A172 (cell line): ENCODE data around the gene TMEM181. TPM values are rescaled to one million over a fixed set of nuclear protein-coding genes. Genes with fewer than 3 reads are reported as not detected.

ENCODE experiments used
- DNase-seq: peaks from one replicate; pipeline ENCODE4 v3.0.0-alpha.2; 2015; ENCODE audit warnings: low spot score
- total RNA-seq: library from RNA; depleted of rRNA; stranded (reverse); fragments of >200 nt; shearing (Covaris generic); gene quantifications from 2 replicates; pipeline ENCODE4 v1.2.3, GENCODE V29; 2014

The TMEM181 gene
- total RNA-seq, 1 experiment from 2014 or later = 25.5 TPM

DNA sequence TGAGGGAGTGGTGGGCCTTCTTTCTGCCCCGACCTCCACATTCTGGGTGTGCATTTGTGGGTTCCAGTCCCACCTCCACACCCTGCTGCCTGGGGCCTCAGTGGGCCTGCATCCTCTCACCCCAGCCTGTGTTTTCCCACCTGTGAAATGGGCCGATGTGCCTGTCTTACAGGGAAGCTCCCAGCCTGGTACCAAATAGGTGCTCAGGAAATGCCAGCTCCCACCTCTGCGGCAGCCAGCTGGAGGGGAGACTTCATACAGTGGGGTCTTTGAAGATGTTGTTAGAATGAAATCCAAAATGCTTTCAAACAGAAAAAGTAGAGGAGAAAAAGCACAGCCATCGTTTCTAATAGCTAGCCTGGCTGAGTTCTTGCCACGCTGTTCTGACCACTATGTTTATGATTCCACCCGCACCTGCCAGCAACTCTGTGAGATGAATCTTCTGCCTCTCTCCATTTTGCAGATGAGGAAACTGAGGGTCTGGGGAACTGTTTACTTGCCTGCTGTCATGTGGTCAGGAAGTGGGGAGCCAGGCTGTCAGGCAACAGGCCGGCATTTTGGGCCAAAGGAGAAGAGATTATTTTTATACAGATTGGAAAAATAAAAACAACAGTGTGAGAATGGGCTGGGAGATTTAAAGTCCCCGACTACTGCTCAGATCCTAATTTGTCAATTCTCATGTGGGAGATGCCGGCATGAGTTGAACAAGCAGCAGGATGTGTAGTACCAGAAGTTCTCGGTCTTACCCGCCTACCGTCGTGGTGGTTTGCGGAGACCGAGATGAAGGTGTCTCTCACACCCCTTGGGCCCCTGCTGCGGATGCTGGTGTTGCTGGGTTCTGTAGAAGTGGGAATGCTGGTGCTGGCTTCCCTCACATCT, 4.6 kb downstream of the TMEM181 start:
- DNase-seq = no peak

- no peak for DNase-seq
These were observed 5.2 kb downstream of the TMEM181 start for GRCh38 chr6:158565122-158565429.

DNA sequence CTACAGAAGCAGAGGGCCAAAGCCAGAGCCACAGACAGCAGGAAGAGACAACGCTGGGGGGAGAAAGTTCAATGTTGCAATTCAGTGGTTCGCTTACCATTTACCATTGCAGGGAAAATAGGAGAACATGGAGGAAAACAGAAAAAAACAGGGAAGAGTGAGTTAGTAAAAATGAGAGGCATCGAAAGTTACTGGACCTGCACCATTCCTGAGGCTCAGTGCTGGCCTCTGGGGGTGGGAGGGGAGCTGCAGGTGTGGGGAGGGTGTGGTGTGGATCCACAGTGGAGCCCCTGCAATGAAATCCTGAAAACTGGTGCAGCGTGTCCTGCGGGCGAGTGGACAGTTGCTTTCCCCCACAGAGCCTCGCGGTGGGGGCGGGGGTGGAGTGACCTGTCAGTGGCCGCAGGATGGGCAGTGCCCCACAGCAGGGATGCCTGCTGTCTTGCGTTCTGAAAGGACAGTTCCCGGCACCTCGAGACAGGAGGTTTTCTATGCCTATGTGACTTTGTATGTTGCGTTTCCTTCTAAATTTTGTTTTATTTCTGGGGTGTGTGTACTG, 5.7 kb downstream of the TMEM181 start:
- DNase-seq = no peak

- no peak for DNase-seq
These were observed 6.4 kb downstream of the TMEM181 start for GRCh38 chr6:158566207-158566818.

- no peak for DNase-seq
These were observed 7.3 kb downstream of the TMEM181 start for GRCh38 chr6:158567152-158567551.

DNA sequence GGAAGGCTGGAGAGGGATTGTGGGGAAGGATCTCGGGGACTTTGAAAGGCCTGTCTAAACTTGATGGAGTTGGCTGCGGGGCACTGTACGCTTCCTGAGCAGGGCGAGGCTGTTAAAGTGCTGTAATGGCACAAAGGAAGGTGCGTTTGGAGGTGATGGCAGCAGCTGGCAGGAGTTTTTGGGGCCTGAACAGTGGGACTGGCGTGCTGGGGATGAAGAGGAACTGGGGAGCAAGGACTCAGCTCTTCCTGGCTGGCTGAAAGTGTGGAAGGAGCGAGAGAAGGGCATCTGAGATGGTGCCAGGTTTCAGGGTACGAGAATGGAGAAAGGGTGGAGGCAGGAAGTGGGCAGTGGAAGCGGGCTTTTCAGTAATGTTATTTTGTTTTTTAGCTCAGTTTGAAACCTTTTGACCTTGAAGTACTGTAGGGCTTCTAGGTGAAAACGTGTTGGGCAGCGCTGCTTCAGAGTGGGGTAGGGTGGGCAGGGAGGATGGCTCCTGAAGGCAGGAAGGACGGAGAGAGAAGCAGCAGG, 8.0 kb downstream of the TMEM181 start:
- no peak for DNase-seq

DNA sequence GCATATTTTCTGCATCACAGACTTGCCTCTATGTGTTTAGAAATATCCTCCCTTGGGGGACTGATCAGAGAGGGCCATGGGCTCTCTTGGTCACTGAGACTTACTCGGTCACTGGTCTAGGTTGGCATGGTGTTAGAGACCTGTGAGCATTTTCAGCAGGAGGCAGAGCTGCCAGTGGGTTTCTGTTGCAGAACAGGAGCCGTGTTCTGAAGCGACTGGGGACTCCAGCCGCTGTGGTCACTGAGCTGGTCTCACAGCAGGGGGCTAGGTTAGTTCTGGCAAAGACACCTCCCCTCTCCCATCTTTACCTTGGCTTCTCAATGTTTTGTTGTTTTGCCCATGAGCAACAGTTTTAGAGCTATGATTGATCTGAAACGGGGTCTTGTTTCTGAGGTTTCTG, 8.7 kb downstream of the TMEM181 start:
- DNase-seq = no peak

GRCh38 chr6:158569036-158569435, 9.1 kb downstream of the TMEM181 start:
- no peak for DNase-seq

DNA sequence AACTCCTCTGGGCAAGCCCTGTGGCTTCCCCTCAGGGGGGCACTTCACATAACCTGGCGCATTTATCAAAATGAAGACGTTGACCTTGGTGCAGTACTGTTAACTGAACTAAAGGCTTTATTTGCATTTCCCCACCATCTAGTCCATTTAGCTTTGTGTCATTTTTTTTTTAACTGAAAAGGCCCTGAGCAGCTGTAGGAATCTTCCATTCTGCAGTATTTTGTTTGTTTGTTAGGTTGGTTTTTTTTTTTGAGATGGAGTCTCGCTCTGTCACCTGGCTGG, 10.7 kb downstream of the TMEM181 start:
- no peak for DNase-seq

- no peak for DNase-seq
These were observed 12.1 kb downstream of the TMEM181 start for GRCh38 chr6:158571826-158572652.

GRCh38 chr6:158572653-158573541, 13.0 kb downstream of the TMEM181 start:
- no peak for DNase-seq

- DNase-seq = no peak
These were observed 13.6 kb downstream of the TMEM181 start for GRCh38 chr6:158573542-158573931.

GRCh38 chr6:158574800-158575199, 14.9 kb downstream of the TMEM181 start:
- DNase-seq = no peak

GRCh38 chr6:158575550-158575949, 15.7 kb downstream of the TMEM181 start:
- DNase-seq = no peak

GRCh38 chr6:158584236-158584651, 24.4 kb downstream of the TMEM181 start:
- DNase-seq = no peak

GRCh38 chr6:158586652-158587051, 26.8 kb downstream of the TMEM181 start:
- no peak for DNase-seq

- DNase-seq = no peak
These were observed 29.5 kb downstream of the TMEM181 start for GRCh38 chr6:158589366-158589765.

DNA sequence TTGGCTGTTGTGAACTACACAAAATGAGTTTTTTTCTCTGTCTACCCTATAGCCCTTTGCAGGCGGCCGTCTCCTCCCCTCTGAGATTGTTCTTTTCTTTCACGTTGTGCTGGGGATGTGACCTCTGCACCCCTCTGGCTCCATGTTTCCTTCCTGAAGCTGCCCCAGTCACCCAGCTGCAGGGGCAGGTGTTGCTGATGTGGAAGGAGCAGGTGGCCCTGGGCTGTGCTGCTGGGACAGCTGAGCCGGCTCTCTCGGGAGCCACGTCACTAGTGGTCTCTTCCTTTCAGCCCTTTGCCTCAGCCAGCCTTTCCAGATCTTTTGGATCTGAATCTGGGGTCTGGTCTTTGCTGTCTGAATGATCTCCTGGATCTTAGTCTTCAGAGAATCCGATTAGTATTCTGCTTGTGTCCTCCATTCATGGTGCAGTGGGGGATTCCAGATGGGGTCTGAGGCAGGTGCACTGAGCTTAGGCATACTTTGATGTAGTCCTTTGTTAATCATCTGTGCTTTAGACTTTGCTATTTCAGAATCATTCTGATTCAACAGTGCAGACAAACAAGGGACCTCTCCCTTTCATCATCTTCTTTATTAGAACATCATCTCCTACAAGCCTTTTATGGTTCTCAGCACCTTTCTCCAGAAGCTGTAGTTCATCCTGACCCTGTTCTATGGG, 31.4 kb downstream of the TMEM181 start:
- DNase-seq = no peak

DNA sequence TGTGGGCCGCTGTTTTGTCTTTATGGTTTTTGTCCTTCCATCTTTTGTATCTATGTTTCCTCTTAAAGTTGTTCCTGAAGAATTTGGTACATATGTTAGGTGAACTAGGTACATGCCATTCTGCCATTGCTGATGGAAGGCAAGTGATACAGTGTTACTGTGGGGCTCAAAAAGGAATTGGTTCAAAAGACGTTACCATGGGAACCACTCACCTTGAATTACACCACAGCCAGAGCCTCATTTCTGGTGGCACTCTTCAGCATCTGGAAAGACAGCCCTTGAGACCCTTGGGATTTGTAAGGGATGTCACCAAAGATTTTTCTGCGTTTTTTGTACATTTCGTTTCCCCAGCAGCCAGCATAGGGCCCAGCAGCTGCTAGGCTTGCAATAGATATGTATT, 31.9 kb downstream of the TMEM181 start:
- no peak for DNase-seq

DNA sequence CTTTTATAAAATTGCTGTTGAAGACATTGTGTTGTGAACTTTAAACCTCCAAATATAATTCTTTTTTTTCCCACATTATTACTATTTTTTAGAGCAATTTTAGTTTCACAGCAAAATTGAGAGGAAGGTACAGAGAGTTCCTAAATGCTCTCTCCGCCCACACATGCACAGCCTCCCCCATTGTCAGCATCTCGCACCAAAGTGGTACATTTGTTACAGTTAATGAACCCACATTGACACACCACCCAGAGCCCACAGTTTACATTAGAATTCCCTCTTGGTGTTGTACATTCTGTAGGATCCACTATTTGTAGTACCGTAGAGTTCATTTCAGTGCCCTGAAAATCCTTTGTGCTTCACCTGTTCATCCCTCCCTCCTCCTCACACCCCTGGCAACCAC, 33.8 kb downstream of the TMEM181 start:
- DNase-seq = no peak

DNA sequence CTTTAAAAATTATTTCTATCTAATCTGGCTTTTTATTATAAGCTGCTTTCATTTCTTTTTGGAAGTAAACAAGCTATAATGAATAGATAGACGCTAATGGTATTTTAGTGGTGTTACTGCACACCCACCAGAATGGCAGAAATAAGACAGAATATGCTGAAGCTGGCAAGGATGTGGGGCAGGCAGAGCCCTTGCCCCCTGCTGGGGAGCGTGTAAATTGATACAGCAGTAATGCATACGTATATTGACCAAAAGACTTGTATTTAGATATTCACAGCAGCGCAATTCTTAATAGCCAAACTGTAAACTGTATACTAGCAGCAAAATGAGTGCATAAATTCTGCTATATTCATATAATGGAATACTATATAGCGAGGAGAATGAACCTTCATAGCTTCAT, 35.3 kb downstream of the TMEM181 start:
- no peak for DNase-seq
